ENCODE measurements around the gene EIF4A3.

EIF4A3 gene

GRCh38 chr17:80153004-80153403 is 6.1 kb upstream of the EIF4A3 start:
- H3K23ac ChIP-seq (ENCODE audit: low read length): no peak overlapping the region
- H2BK120ac ChIP-seq (ENCODE audit: insufficient read depth, low read length, poor library complexity): no peak overlapping the region
- H4K12ac ChIP-seq (ENCODE audit: low read depth, low read length): no peak overlapping the region
- no CpG with 5 or more reads among the region's 3 CpGs for WGBS (ENCODE audit: extremely low coverage, insufficient coverage, insufficient read length)
- no peak overlapping the region for H3K4ac ChIP-seq (ENCODE audit: low read depth, low read length)
- no peak overlapping the region for H2BK12ac ChIP-seq (ENCODE audit: low read length)
- no peak overlapping the region for H4K8ac ChIP-seq (ENCODE audit: low read depth, low read length)
- no peak overlapping the region for H2AFZ ChIP-seq (ENCODE audit: insufficient read depth, low read length, poor library complexity)
- H3K9ac ChIP-seq (ENCODE audit: low read length): no peak overlapping the region
- H4K91ac ChIP-seq (ENCODE audit: low read depth, low read length): no peak overlapping the region
- DNase-seq: no peak
- H3K4me3 ChIP-seq (ENCODE audit: low read depth, low read length): no peak overlapping the region
- H3K14ac ChIP-seq (ENCODE audit: low read length): no peak overlapping the region
- H3K79me1 ChIP-seq (ENCODE audit: low read length): peaks cover 4% of the 10 kb centered on the region
- H3K4me2 ChIP-seq (ENCODE audit: low read length): no peak overlapping the region
- peaks cover 16 to 19% of the 10 kb centered on the region in 2 experiments for H3K4me1 ChIP-seq (ENCODE audit: control insufficient read depth in 1 of 2, insufficient read depth in 2 of 2, low read length in 2 of 2)
- no peaks in the 10 kb centered on the region for H3K27me3 ChIP-seq (ENCODE audit: insufficient read depth, low read length)
- H2AK5ac ChIP-seq (ENCODE audit: low read length): no peak overlapping the region
- no peak overlapping the region for H3K18ac ChIP-seq (ENCODE audit: low read length)
- no peaks in the 10 kb centered on the region for H3K36me3 ChIP-seq (ENCODE audit: control insufficient read depth in 1 of 2, insufficient read depth in 2 of 2, low read length in 2 of 2)
- no peak overlapping the region for H2BK5ac ChIP-seq (ENCODE audit: low read depth, low read length, poor library complexity)
- no peak overlapping the region for H3K27ac ChIP-seq (ENCODE audit: low read depth, low read length)
- H3K79me2 ChIP-seq (ENCODE audit: control insufficient read depth, insufficient read depth, low read length, poor library complexity): peaks cover 3% of the 10 kb centered on the region
- H3K9me3 ChIP-seq (ENCODE audit: insufficient read depth, low read depth, low read length): peaks cover 17% of the 10 kb centered on the region

GRCh38 chr17:80152081-80152702 is 5.3 kb upstream of the EIF4A3 start:
- no peak overlapping the region for H3K18ac ChIP-seq (ENCODE audit: low read length)
- no CpG with 5 or more reads among the region's 11 CpGs for WGBS (ENCODE audit: extremely low coverage, insufficient coverage, insufficient read length)
- H2BK5ac ChIP-seq (ENCODE audit: low read depth, low read length, poor library complexity): no peak overlapping the region
- peaks cover 17% of the 10 kb centered on the region for H3K9me3 ChIP-seq (ENCODE audit: insufficient read depth, low read depth, low read length)
- H3K27me3 ChIP-seq (ENCODE audit: insufficient read depth, low read length): no peaks in the 10 kb centered on the region
- peaks cover 11% of the 10 kb centered on the region for H3K79me2 ChIP-seq (ENCODE audit: control insufficient read depth, insufficient read depth, low read length, poor library complexity)
- H3K4me1 ChIP-seq (ENCODE audit: control insufficient read depth in 1 of 2, insufficient read depth in 2 of 2, low read length in 2 of 2): peaks cover 17 to 20% of the 10 kb centered on the region in 2 experiments
- DNase-seq: peak; percentile 62 to 78
- no peak overlapping the region for H2BK12ac ChIP-seq (ENCODE audit: low read length)
- no peaks in the 10 kb centered on the region for H3K36me3 ChIP-seq (ENCODE audit: control insufficient read depth in 1 of 2, insufficient read depth in 2 of 2, low read length in 2 of 2)
- peak overlapping the region; percentile 24 for H3K4me2 ChIP-seq (ENCODE audit: low read length)
- H2AFZ ChIP-seq (ENCODE audit: insufficient read depth, low read length, poor library complexity): no peak overlapping the region
- no peak overlapping the region for H4K12ac ChIP-seq (ENCODE audit: low read depth, low read length)
- H3K9ac ChIP-seq (ENCODE audit: low read length): no peak overlapping the region
- H3K4ac ChIP-seq (ENCODE audit: low read depth, low read length): no peak overlapping the region
- peak overlapping the region; percentile 40 for H3K4me3 ChIP-seq (ENCODE audit: low read depth, low read length)
- no peak overlapping the region for H3K23ac ChIP-seq (ENCODE audit: low read length)
- no peak overlapping the region for H4K91ac ChIP-seq (ENCODE audit: low read depth, low read length)
- H3K79me1 ChIP-seq (ENCODE audit: low read length): peaks cover 12% of the 10 kb centered on the region
- H2BK120ac ChIP-seq (ENCODE audit: insufficient read depth, low read length, poor library complexity): no peak overlapping the region
- no peak overlapping the region for H3K14ac ChIP-seq (ENCODE audit: low read length)
- H3K27ac ChIP-seq (ENCODE audit: low read depth, low read length): peak overlapping the region; percentile 70
- no peak overlapping the region for H2AK5ac ChIP-seq (ENCODE audit: low read length)
- no peak overlapping the region for H4K8ac ChIP-seq (ENCODE audit: low read depth, low read length)

DNA sequence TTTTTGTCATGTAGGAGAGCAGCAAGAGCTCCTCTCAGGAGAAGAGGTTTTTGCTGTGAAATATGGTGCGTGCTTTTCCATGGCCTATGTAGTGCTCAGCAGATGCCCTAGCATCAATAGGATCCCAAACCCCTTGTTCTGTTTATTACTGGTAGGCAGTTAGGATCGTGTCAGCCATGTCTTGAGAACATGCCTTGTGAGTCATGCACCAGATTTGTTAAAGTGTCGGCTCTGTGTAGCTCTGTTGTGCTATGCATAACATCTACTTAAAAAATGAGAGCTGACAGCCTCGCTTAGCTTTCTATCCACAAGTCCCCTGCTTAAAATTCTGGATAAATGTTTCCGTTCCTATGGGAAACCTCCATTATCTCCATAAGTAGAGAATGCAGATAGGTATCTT is 4.4 kb upstream of the EIF4A3 start:
- WGBS (ENCODE audit: extremely low coverage, insufficient coverage, insufficient read length): no CpG with 5 or more reads among the region's 5 CpGs
- peaks cover 17 to 20% of the 10 kb centered on the region in 2 experiments for H3K4me1 ChIP-seq (ENCODE audit: control insufficient read depth in 1 of 2, insufficient read depth in 2 of 2, low read length in 2 of 2)
- no peak overlapping the region for H4K8ac ChIP-seq (ENCODE audit: low read depth, low read length)
- H3K36me3 ChIP-seq (ENCODE audit: control insufficient read depth in 1 of 2, insufficient read depth in 2 of 2, low read length in 2 of 2): no peaks in the 10 kb centered on the region
- no peak overlapping the region for H2AK5ac ChIP-seq (ENCODE audit: low read length)
- no peak overlapping the region for H2BK120ac ChIP-seq (ENCODE audit: insufficient read depth, low read length, poor library complexity)
- no peak overlapping the region for H3K23ac ChIP-seq (ENCODE audit: low read length)
- H3K4ac ChIP-seq (ENCODE audit: low read depth, low read length): no peak overlapping the region
- H3K79me1 ChIP-seq (ENCODE audit: low read length): peaks cover 16% of the 10 kb centered on the region
- peak; percentile 81 to 91 for DNase-seq
- H3K4me3 ChIP-seq (ENCODE audit: low read depth, low read length): no peak overlapping the region
- H3K79me2 ChIP-seq (ENCODE audit: control insufficient read depth, insufficient read depth, low read length, poor library complexity): peaks cover 16% of the 10 kb centered on the region
- H3K27ac ChIP-seq (ENCODE audit: low read depth, low read length): peak overlapping the region; percentile 70
- H3K9ac ChIP-seq (ENCODE audit: low read length): no peak overlapping the region
- no peak overlapping the region for H2BK5ac ChIP-seq (ENCODE audit: low read depth, low read length, poor library complexity)
- H3K18ac ChIP-seq (ENCODE audit: low read length): no peak overlapping the region
- no peak overlapping the region for H2AFZ ChIP-seq (ENCODE audit: insufficient read depth, low read length, poor library complexity)
- H3K9me3 ChIP-seq (ENCODE audit: insufficient read depth, low read depth, low read length): peaks cover 13% of the 10 kb centered on the region
- H4K91ac ChIP-seq (ENCODE audit: low read depth, low read length): no peak overlapping the region
- no peak overlapping the region for H3K4me2 ChIP-seq (ENCODE audit: low read length)
- no peak overlapping the region for H4K12ac ChIP-seq (ENCODE audit: low read depth, low read length)
- H2BK12ac ChIP-seq (ENCODE audit: low read length): no peak overlapping the region
- no peak overlapping the region for H3K14ac ChIP-seq (ENCODE audit: low read length)
- H3K27me3 ChIP-seq (ENCODE audit: insufficient read depth, low read length): no peaks in the 10 kb centered on the region

DNA sequence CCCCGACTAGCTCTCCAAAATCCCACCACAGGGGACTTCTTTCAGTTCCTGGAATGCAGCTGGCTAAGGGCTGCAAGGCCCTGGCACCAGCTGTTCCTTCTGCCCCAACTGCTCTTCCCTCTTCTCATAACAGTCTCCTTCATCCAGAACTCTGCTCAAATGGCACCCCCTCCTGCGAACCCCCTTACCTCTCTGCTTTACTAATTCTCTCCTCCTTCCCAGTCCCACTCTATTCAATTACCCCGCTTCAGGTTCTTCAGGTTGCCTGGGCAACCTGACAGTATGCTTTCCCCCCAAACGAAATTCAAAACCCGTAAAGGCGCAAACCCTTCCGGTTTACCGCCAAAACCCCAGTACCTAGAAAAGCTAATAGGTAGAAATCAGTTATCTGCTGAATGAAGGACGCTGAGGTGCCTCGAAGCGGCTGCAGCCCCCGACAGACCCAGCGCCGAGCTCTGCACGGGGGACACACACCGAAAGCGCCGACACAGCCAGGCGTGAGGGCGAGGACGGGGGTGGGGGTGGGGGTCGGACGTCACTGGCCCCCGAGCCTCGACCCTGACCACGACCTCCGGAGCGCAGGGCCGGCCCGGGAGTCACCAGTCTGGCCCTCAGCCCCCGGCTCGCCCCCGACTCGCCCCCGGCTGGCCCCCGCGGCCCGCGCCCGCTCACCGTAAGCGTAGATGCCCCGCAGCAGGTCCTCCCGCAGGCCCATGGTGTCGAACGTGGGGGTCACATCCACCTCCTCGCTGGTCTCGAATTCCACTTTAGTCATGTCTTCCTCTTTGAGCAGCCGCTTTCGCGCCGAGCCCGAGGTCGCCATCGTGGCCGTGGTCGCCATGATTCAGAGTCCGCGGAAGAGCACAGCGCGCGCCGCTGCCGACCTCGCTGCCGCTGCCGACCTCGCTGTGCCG is 550 bp downstream of the EIF4A3 start:
- Histone ChIP-seq H3K9me3 (ENCODE audit: insufficient read depth, low read depth, low read length) (peaks cover 2% of the 10 kb centered on the region), H3K4me2 (ENCODE audit: low read length) (peak overlapping the region; percentile 89), H3K36me3 (ENCODE audit: control insufficient read depth in 1 of 2, insufficient read depth in 2 of 2, low read length in 2 of 2) (peaks cover 22 to 25% of the 10 kb centered on the region in 2 experiments), H4K12ac (ENCODE audit: low read depth, low read length) (peak overlapping the region; percentile 79), H3K27ac (ENCODE audit: low read depth, low read length) (peak overlapping the region; percentile 32), H3K18ac (ENCODE audit: low read length) (peak overlapping the region; percentile 40), H3K79me1 (ENCODE audit: low read length) (peaks cover 14% of the 10 kb centered on the region), H3K9ac (ENCODE audit: low read length) (peak overlapping the region; percentile 95), H2BK12ac (ENCODE audit: low read length) (no peak overlapping the region), H4K91ac (ENCODE audit: low read depth, low read length) (peak overlapping the region; percentile 75), H4K8ac (ENCODE audit: low read depth, low read length) (peak overlapping the region; percentile 13), H3K27me3 (ENCODE audit: insufficient read depth, low read length) (no peaks in the 10 kb centered on the region), H2AK5ac (ENCODE audit: low read length) (peak overlapping the region; percentile 6), H3K79me2 (ENCODE audit: control insufficient read depth, insufficient read depth, low read length, poor library complexity) (peaks cover 29% of the 10 kb centered on the region), H2AFZ (ENCODE audit: insufficient read depth, low read length, poor library complexity) (peak overlapping the region; percentile 78), H2BK5ac (ENCODE audit: low read depth, low read length, poor library complexity) (peak overlapping the region; percentile 42), H3K4ac (ENCODE audit: low read depth, low read length) (peak overlapping the region; percentile 94), H2BK120ac (ENCODE audit: insufficient read depth, low read length, poor library complexity) (no peak overlapping the region), H3K4me1 (ENCODE audit: control insufficient read depth in 1 of 2, insufficient read depth in 2 of 2, low read length in 2 of 2) (peaks cover 10 to 15% of the 10 kb centered on the region in 2 experiments), H3K14ac (ENCODE audit: low read length) (peak overlapping the region; percentile 88), H3K4me3 (ENCODE audit: low read depth, low read length) (peak overlapping the region; percentile 98), H3K23ac (ENCODE audit: low read length) (no peak overlapping the region)
- WGBS (ENCODE audit: extremely low coverage, insufficient coverage, insufficient read length): no CpG with 5 or more reads among the region's 69 CpGs
- peak in 1 of 2 donors; percentile 22 for DNase-seq

All from trophoblast cell (in vitro differentiated cells and primary cell).